ENCODE results near the gene BEST4. TPM values are rescaled to one million over a fixed set of nuclear protein-coding genes. Genes with fewer than 3 reads are reported as not detected.
"Not testable (repeated sequence)": the region's sequence is repeated elsewhere in the genome, so short reads cannot be mapped to it uniquely, and the experiment has no call there.

Gene BEST4
- polyA plus RNA-seq, 1 of the 3 experiments (the other 2 are of a cell fraction) = 0.12 TPM

DNA sequence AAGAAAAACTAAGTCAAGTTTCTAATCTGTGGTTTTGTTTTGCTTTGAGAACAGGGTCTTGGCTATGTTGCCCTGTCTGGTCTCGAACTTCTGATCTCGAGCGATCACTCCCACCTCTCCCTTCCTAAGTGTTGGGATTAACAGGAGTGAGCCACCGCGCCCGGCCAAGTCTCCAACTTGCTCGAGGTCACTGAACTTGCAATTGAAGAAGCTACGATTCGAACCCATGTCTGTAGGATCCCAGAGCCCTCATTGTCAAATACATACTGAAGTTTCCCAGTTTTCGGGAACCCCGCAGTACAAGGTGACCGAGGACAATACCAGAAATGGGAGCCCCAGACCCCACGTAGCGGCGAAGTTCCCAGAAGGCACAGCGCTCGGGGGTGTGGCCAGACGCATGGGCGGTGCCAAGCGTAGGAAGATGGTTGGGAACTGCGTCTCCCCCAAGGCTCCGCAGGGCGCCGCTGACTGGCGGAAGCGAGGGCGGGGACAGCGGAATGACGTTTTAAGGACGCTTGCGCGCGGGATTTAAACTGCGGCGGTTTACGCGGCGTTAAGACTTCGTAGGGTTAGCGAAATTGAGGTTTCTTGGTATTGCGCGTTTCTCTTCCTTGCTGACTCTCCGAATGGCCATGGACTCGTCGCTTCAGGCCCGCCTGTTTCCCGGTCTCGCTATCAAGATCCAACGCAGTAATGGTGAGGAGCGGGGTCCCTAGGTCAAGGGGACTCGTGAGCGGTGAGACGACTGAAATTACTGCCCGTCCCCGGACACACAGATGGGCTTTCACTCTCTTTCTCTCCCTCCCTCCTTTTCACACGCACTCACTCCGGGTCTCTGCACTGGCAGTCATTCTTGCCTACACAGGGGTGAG lies 48.4 kb downstream of the BEST4 start, which contains the start of gene KIF2C (continued):
- TF ChIP-seq, protein P1, sequence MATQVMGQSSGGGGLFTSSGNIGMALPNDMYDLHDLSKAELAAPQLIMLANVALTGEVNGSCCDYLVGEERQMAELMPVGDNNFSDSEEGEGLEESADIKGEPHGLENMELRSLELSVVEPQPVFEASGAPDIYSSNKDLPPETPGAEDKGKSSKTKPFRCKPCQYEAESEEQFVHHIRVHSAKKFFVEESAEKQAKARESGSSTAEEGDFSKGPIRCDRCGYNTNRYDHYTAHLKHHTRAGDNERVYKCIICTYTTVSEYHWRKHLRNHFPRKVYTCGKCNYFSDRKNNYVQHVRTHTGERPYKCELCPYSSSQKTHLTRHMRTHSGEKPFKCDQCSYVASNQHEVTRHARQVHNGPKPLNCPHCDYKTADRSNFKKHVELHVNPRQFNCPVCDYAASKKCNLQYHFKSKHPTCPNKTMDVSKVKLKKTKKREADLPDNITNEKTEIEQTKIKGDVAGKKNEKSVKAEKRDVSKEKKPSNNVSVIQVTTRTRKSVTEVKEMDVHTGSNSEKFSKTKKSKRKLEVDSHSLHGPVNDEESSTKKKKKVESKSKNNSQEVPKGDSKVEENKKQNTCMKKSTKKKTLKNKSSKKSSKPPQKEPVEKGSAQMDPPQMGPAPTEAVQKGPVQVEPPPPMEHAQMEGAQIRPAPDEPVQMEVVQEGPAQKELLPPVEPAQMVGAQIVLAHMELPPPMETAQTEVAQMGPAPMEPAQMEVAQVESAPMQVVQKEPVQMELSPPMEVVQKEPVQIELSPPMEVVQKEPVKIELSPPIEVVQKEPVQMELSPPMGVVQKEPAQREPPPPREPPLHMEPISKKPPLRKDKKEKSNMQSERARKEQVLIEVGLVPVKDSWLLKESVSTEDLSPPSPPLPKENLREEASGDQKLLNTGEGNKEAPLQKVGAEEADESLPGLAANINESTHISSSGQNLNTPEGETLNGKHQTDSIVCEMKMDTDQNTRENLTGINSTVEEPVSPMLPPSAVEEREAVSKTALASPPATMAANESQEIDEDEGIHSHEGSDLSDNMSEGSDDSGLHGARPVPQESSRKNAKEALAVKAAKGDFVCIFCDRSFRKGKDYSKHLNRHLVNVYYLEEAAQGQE (IDR thresholded peaks at IDR 0.05; ENCODE audit: low read depth, low read length) = 0 out of 2 replicates have a peak, but pooled peaks have one; percentile 3
- no peak for TF ChIP-seq NFIC (IDR thresholded peaks at IDR 0.05; ENCODE audit: borderline replicate concordance)
- no peak for TF ChIP-seq TEAD4 (IDR thresholded peaks at IDR 0.05; ENCODE audit: borderline replicate concordance, insufficient read depth)
- TF ChIP-seq FOXM1 (IDR thresholded peaks at IDR 0.05; ENCODE audit: low read depth) = peak; percentile 99
- TF ChIP-seq, protein P2, sequence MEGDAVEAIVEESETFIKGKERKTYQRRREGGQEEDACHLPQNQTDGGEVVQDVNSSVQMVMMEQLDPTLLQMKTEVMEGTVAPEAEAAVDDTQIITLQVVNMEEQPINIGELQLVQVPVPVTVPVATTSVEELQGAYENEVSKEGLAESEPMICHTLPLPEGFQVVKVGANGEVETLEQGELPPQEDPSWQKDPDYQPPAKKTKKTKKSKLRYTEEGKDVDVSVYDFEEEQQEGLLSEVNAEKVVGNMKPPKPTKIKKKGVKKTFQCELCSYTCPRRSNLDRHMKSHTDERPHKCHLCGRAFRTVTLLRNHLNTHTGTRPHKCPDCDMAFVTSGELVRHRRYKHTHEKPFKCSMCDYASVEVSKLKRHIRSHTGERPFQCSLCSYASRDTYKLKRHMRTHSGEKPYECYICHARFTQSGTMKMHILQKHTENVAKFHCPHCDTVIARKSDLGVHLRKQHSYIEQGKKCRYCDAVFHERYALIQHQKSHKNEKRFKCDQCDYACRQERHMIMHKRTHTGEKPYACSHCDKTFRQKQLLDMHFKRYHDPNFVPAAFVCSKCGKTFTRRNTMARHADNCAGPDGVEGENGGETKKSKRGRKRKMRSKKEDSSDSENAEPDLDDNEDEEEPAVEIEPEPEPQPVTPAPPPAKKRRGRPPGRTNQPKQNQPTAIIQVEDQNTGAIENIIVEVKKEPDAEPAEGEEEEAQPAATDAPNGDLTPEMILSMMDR (IDR thresholded peaks at IDR 0.05) = no peak

DNA sequence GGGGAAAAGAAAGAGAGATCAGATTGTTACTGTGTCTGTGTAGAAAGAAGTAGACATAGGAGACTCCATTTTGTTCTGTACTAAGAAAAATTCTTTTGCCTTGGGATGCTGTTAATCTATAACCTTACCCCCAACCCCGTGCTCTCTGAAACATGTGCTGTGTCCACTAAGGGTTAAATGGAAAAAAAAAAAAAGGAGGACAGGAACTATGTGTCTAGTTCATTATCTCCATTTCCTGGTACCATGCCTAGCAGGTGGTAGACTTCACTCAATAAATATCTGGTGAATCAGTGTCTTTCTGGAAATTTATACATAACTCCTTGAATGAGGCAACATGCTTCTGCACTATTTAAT lies 49.0 kb downstream of the BEST4 start:
- H4K20me1 ChIP-seq (ENCODE audit: insufficient read depth); H3K36me3 ChIP-seq (replicated peaks in 1 of 2; ENCODE audit: control insufficient read depth in 1 of 2, insufficient read depth in 2 of 2, low read length in 1 of 2); H3K9me3 ChIP-seq; POLR2A ChIA-PET; H3K27me3 ChIP-seq (ENCODE audit: insufficient read depth); H3F3A ChIP-seq (replicated peaks; ENCODE audit: insufficient read depth); DNase-seq; H3K9me2 ChIP-seq; H3K4me1 ChIP-seq (ENCODE audit: control insufficient read depth in 1 of 2, insufficient read depth in 2 of 2, low read depth in 1 of 2, low read length in 1 of 2): not testable (repeated sequence)
- Histone ChIP-seq H3K27ac (ENCODE audit: low read depth in 2 of 2, low read length in 1 of 2) (peak overlapping the region; percentile 89), H3K9ac (peak overlapping the region; percentile 76), H2AFZ (ENCODE audit: low read depth) (peak overlapping the region; percentile 95), H3K4me2 (peak overlapping the region; percentile 93), H3K79me2 (ENCODE audit: insufficient read depth) (peaks cover 42% of the 10 kb centered on the region), H3K4me3 (ENCODE audit: low read depth in 2 of 2, low read length in 1 of 2) (peak overlapping the region; percentile 58 to 85)
- CTCF ChIA-PET = interaction anchor here (0.7 to 1.0 kb wide), 2 partner anchors 52 to 64 kb away, joined by 3 read pairs; no protein-coding TSS in a partner anchor
- WGBS (ENCODE audit: low lambda C conversion rate) = 100% methylated on average over 1 of the region's 1 CpG

DNA sequence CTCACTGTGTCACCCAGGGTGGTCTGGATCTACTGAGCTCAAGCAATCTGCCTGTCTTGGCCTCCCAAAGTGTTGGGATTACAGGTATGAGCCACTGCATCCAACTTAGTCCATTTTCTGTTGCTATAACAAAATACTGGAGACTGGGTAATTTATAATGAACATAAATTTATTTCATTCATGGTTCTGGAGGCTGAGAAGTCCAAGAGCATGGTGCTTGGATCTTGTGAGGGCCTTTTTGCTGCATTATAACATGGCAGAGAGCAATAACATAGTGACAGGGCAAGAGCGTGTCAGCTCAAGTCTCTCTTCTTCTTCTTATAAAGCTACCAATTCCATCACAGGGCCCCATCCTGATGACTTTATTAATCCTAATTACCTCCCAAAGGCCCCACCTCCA lies 52.0 kb downstream of the BEST4 start:
- Histone ChIP-seq H3K4me3 (ENCODE audit: low read depth in 2 of 2, low read length in 1 of 2) (no peak overlapping the region), H2AFZ (ENCODE audit: low read depth) (no peak overlapping the region), H3K4me1 (ENCODE audit: control insufficient read depth in 1 of 2, insufficient read depth in 2 of 2, low read depth in 1 of 2, low read length in 1 of 2) (peaks cover 0 to 5% of the 10 kb centered on the region in 2 experiments; a peak in 1 of 4 replicates), H3K27ac (ENCODE audit: low read depth in 2 of 2, low read length in 1 of 2) (no peak overlapping the region), H3K27me3 (ENCODE audit: insufficient read depth) (no peaks in the 10 kb centered on the region), H4K20me1 (ENCODE audit: insufficient read depth) (no peaks in the 10 kb centered on the region), H3K9me2 (no peaks in the 10 kb centered on the region), H3K36me3 (replicated peaks in 1 of 2; ENCODE audit: control insufficient read depth in 1 of 2, insufficient read depth in 2 of 2, low read length in 1 of 2) (no peaks in the 10 kb centered on the region), H3K9ac (no peak overlapping the region), H3K79me2 (ENCODE audit: insufficient read depth) (peaks cover 13% of the 10 kb centered on the region), H3K4me2 (no peak overlapping the region), H3F3A (replicated peaks; ENCODE audit: insufficient read depth) (peaks cover 20% of the 10 kb centered on the region), H3K9me3 (no peaks in the 10 kb centered on the region)
- CTCF ChIA-PET = interaction anchor here (1.2 kb wide), 1 partner anchor 8 kb away, joined by 4 read pairs; no protein-coding TSS in a partner anchor
- no peak for DNase-seq
- 92% methylated on average over 1 of the region's 1 CpG for WGBS (ENCODE audit: low lambda C conversion rate)
- TF ChIP-seq, protein P3, sequence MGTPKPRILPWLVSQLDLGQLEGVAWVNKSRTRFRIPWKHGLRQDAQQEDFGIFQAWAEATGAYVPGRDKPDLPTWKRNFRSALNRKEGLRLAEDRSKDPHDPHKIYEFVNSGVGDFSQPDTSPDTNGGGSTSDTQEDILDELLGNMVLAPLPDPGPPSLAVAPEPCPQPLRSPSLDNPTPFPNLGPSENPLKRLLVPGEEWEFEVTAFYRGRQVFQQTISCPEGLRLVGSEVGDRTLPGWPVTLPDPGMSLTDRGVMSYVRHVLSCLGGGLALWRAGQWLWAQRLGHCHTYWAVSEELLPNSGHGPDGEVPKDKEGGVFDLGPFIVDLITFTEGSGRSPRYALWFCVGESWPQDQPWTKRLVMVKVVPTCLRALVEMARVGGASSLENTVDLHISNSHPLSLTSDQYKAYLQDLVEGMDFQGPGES (IDR thresholded peaks at IDR 0.05; ENCODE audit: low read depth, low read length) = no peak
- TF ChIP-seq RCOR1 (IDR thresholded peaks at IDR 0.05; ENCODE audit: low read length) (no peak), TEAD4 (IDR thresholded peaks at IDR 0.05; ENCODE audit: borderline replicate concordance, insufficient read depth) (no peak), MXI1 (IDR thresholded peaks at IDR 0.05; ENCODE audit: low read depth, low read length) (no peak), SMC3 (IDR thresholded peaks at IDR 0.05; ENCODE audit: low read depth, low read length) (no peak), YY1 (IDR thresholded peaks at IDR 0.05; ENCODE audit: low read depth) (no peak), SIN3A (IDR thresholded peaks at IDR 0.05; ENCODE audit: borderline replicate concordance, low read depth, low read length) (no peak), MEF2A (IDR thresholded peaks at IDR 0.05; ENCODE audit: borderline replicate concordance, low read depth) (no peak), JUND (IDR thresholded peaks at IDR 0.05) (no peak), CHD2 (IDR thresholded peaks at IDR 0.05; ENCODE audit: low read length, partially characterized antibody) (no peak)
- POLR2A ChIA-PET = no interaction called here

All from SK-N-SH (cell line).